GM12892 (cell line): ENCODE measurements around the gene HIP1.

Source experiments
- POLR2A ChIP-seq: IDR thresholded peaks from 2 replicates; pipeline ENCODE4 v1.6.1; 2011; ENCODE audit warnings: low read depth, low read length, control low read depth
- POLR2AphosphoS5 ChIP-seq: IDR thresholded peaks from 2 replicates; pipeline ENCODE4 v1.6.1; 2011; ENCODE audit warnings: low read depth, low read length, control low read depth

- TF ChIP-seq POLR2A (no peak), POLR2AphosphoS5 (no peak)
Measured at GRCh38 chr7:75565132-75565837, 173.5 kb downstream of the HIP1 start.
